Ascending aorta (tissue), 2 donors: ENCODE measurements around the gene ABCG2. TPM values are rescaled to one million over a fixed set of nuclear protein-coding genes. Genes with fewer than 3 reads are reported as not detected.

Experiments
- DNase-seq, 2 donors: peaks; one replicate each; pipeline ENCODE4 v3.0.0-alpha.2; 2019; ENCODE audit warnings: low spot score in 2 of 2
- H3K27ac ChIP-seq, 2 donors: fragments of 200-600 bp; sonication (generic); one replicate each; pipeline ENCODE4 v1.5.1; 2016 to 2017; ENCODE audit warnings: mild to moderate bottlenecking in 1 of 2
- H3K27me3 ChIP-seq: fragments of 200-600 bp; sonication (generic); one replicate; pipeline ENCODE4 v1.5.1; 2017
- H3K36me3 ChIP-seq, 2 donors: fragments of 200-600 bp; sonication (generic); one replicate each; pipeline ENCODE4 v1.5.1; 2016
- H3K4me1 ChIP-seq, 2 donors: fragments of 200-600 bp; sonication (generic); one replicate each; pipeline ENCODE4 v1.5.1; 2016 to 2017; ENCODE audit warnings: mild to moderate bottlenecking in 1 of 2
- H3K4me3 ChIP-seq, 2 donors: fragments of 200-600 bp; sonication (generic); one replicate each; pipeline ENCODE4 v1.5.1; 2016 to 2017; ENCODE audit warnings: mild to moderate bottlenecking in 1 of 2
- H3K9me3 ChIP-seq, 2 donors: fragments of 200-600 bp; sonication (generic); one replicate each; pipeline ENCODE4 v1.5.1; 2016
- intact Hi-C: fragments of 100-400 bp; cut with DNase I; formaldehyde crosslinking; loops from one replicate; pipeline ENCODE4 v1.15.1; 2023
- total RNA-seq: library from RNA; depleted of rRNA; stranded (reverse); fragments of >200 nt; gene quantifications from one replicate; pipeline ENCODE4 v1.1.0, GENCODE V29; 2016
- TF ChIP-seq, protein P1 (sequence below), 3 experiments: fragments of 200-600 bp in 2 of 3; fragments of 450-650 bp in 1 of 3; sonication (generic) in 2 of 3; IDR thresholded peaks; one replicate each; pipeline ENCODE4 v1.5.1; 2016 to 2019; ENCODE audit warnings: antibody characterized with exemption in 3 of 3, mild to moderate bottlenecking in 1 of 3, moderate library complexity in 1 of 3

The ABCG2 gene
- total RNA-seq, 1 donor from 2014 or later, result 6.1 TPM

GRCh38 chr4:88138561-88138960 is 19.9 kb downstream of the ABCG2 start:
- Histone ChIP-seq H3K4me3 (no peak overlapping the region), H3K27me3 (no peaks in the 10 kb centered on the region), H3K9me3 (no peaks in the 10 kb centered on the region), H3K27ac (no peak overlapping the region), H3K4me1 (no peaks in the 10 kb centered on the region), H3K36me3 (no peaks in the 10 kb centered on the region)
- intact Hi-C loops, result no loop called here
- TF ChIP-seq, protein P1, sequence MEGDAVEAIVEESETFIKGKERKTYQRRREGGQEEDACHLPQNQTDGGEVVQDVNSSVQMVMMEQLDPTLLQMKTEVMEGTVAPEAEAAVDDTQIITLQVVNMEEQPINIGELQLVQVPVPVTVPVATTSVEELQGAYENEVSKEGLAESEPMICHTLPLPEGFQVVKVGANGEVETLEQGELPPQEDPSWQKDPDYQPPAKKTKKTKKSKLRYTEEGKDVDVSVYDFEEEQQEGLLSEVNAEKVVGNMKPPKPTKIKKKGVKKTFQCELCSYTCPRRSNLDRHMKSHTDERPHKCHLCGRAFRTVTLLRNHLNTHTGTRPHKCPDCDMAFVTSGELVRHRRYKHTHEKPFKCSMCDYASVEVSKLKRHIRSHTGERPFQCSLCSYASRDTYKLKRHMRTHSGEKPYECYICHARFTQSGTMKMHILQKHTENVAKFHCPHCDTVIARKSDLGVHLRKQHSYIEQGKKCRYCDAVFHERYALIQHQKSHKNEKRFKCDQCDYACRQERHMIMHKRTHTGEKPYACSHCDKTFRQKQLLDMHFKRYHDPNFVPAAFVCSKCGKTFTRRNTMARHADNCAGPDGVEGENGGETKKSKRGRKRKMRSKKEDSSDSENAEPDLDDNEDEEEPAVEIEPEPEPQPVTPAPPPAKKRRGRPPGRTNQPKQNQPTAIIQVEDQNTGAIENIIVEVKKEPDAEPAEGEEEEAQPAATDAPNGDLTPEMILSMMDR (IDR thresholded peaks at IDR 0.05), result no peak
- no peak for DNase-seq

GRCh38 chr4:88137112-88137511 is 21.3 kb downstream of the ABCG2 start:
- TF ChIP-seq, protein P1 (IDR thresholded peaks at IDR 0.05), result no peak
- Histone ChIP-seq H3K36me3 (no peaks in the 10 kb centered on the region), H3K9me3 (no peaks in the 10 kb centered on the region), H3K27me3 (no peaks in the 10 kb centered on the region), H3K4me3 (no peak overlapping the region), H3K27ac (no peak overlapping the region), H3K4me1 (no peaks in the 10 kb centered on the region)
- intact Hi-C loops, result no loop called here
- no peak for DNase-seq

- Histone ChIP-seq H3K4me1 (no peaks in the 10 kb centered on the region), H3K36me3 (no peaks in the 10 kb centered on the region), H3K9me3 (no peaks in the 10 kb centered on the region), H3K27me3 (no peaks in the 10 kb centered on the region), H3K27ac (no peak overlapping the region), H3K4me3 (no peak overlapping the region)
- intact Hi-C loops, result no loop called here
- TF ChIP-seq, protein P1 (IDR thresholded peaks at IDR 0.05), result no peak
- DNase-seq, result no peak
Measured at GRCh38 chr4:88136249-88136648, 22.2 kb downstream of the ABCG2 start.

GRCh38 chr4:88135356-88135663 is 23.1 kb downstream of the ABCG2 start:
- Histone ChIP-seq H3K9me3 (no peaks in the 10 kb centered on the region), H3K4me3 (no peak overlapping the region), H3K4me1 (no peaks in the 10 kb centered on the region), H3K27me3 (no peaks in the 10 kb centered on the region), H3K36me3 (no peaks in the 10 kb centered on the region), H3K27ac (no peak overlapping the region)
- DNase-seq, result no peak
- TF ChIP-seq, protein P1 (IDR thresholded peaks at IDR 0.05), result no peak
- intact Hi-C loops, result no loop called here

- Histone ChIP-seq H3K27me3 (no peaks in the 10 kb centered on the region), H3K4me1 (no peaks in the 10 kb centered on the region), H3K4me3 (no peak overlapping the region), H3K27ac (no peak overlapping the region), H3K36me3 (no peaks in the 10 kb centered on the region), H3K9me3 (no peaks in the 10 kb centered on the region)
- intact Hi-C loops, result no loop called here
- no peak for DNase-seq
- TF ChIP-seq, protein P1 (IDR thresholded peaks at IDR 0.05), result no peak
Measured at GRCh38 chr4:88134536-88135355, 23.7 kb downstream of the ABCG2 start.
